K562 (cell line): Measurements from ENCODE around the gene RCC1. TPM values are rescaled to one million over a fixed set of nuclear protein-coding genes. Genes with fewer than 3 reads are reported as not detected.

ENCODE experiments used
- ASH1L ChIP-seq: fragments of 450-650 bp; IDR thresholded peaks from 2 replicates; pipeline ENCODE4 v1.6.1; 2018; ENCODE audit warnings: borderline replicate concordance, mild to moderate bottlenecking, low read depth; ENCODE audit not compliant: partially characterized antibody
- BCLAF1 ChIP-seq, 2 experiments: fragments of 450-650 bp in 1 of 2; IDR thresholded peaks; 2 replicates each; pipeline ENCODE4 v1.6.1; 2011 to 2017; ENCODE audit warnings: low read depth in 2 of 2, antibody characterized with exemption in 1 of 2, borderline replicate concordance in 1 of 2, low read length in 1 of 2, mild to moderate bottlenecking in 1 of 2, mixed read lengths in 1 of 2; ENCODE audit not compliant: control insufficient read depth in 1 of 2
- CGGBP1 ChIP-seq: fragments of 250-450 bp; sonication (Bioruptor Pico); IDR thresholded peaks from 2 replicates; pipeline ENCODE4 v1.9.0; 2021; ENCODE audit warnings: mild to moderate bottlenecking
- CREB3 ChIP-seq: fragments of 450-650 bp; conservative IDR thresholded peaks from 2 replicates; pipeline ENCODE4 v1.6.1; 2016; ENCODE audit warnings: missing genetic modification characterization, low read depth, mild to moderate bottlenecking, missing compliant biosample characterization, moderate library complexity
- FOSL1 ChIP-seq: fragments of 200-800 bp; sonication (Bioruptor generic); conservative IDR thresholded peaks from 2 replicates; pipeline ENCODE4 v1.6.1; 2016; ENCODE audit warnings: missing genetic modification characterization, missing compliant biosample characterization
- KLF16 ChIP-seq: IDR thresholded peaks from 2 replicates; pipeline ENCODE4 v1.6.1; 2016; ENCODE audit warnings: antibody characterized with exemption
- MEF2A ChIP-seq: IDR thresholded peaks from 2 replicates; pipeline ENCODE4 v1.6.1; 2011; ENCODE audit warnings: low read depth, mild to moderate bottlenecking, low read length, moderate library complexity; ENCODE audit not compliant: control insufficient read depth
- MLLT1 ChIP-seq, 2 experiments: fragments of 450-650 bp; IDR thresholded peaks; 2 replicates each; pipeline ENCODE4 v1.6.1; 2016
- MYC ChIP-seq, 2 experiments: fragments of 250-450 bp in 1 of 2; sonication (Bioruptor Pico) in 1 of 2; IDR thresholded peaks; 2 replicates each; pipeline versions ENCODE4 v1.5.1 to v1.6.1; 2012 to 2021; ENCODE audit warnings: low read depth in 2 of 2, borderline replicate concordance in 1 of 2, improper control_type of control experiment in 1 of 2, low read length in 1 of 2, mild to moderate bottlenecking in 1 of 2, moderate library complexity in 1 of 2
- NFE2L1 ChIP-seq: fragments of 450-650 bp; IDR thresholded peaks from 2 replicates; pipeline ENCODE4 v1.6.1; 2016; ENCODE audit warnings: missing genetic modification characterization, low read depth, mild to moderate bottlenecking, missing compliant biosample characterization, moderate library complexity, borderline replicate concordance
- POLR2AphosphoS2 ChIP-seq: IDR thresholded peaks from 2 replicates; pipeline ENCODE4 v1.6.1; 2012; ENCODE audit warnings: low read length, improper control_type of control experiment
- RBBP5 ChIP-seq: fragments of 200-600 bp; sonication (generic); IDR thresholded peaks from 2 replicates; pipeline ENCODE4 v1.6.1; 2012; ENCODE audit warnings: borderline replicate concordance, mild to moderate bottlenecking, low read length, control low read depth, inconsistent platforms; ENCODE audit not compliant: insufficient read depth, poor library complexity, severe bottlenecking
- RUNX1 ChIP-seq: sonication (generic); IDR thresholded peaks from 2 replicates; pipeline ENCODE4 v1.6.1; 2016; ENCODE audit warnings: antibody characterized with exemption, low read depth
- TAF9B ChIP-seq: fragments of 450-650 bp; IDR thresholded peaks from 2 replicates; pipeline ENCODE4 v1.6.1; 2018; ENCODE audit warnings: mild to moderate bottlenecking; ENCODE audit not compliant: partially characterized antibody
- TEAD4 ChIP-seq, 2 experiments: sonication (generic) in 1 of 2; formaldehyde crosslinking in 1 of 2; IDR thresholded peaks; 2 replicates each; pipeline versions ENCODE4 v1.6.1 to v1.8.0; 2012 to 2022; ENCODE audit warnings: borderline replicate concordance in 1 of 2, inconsistent platforms in 1 of 2, low read length in 1 of 2, mild to moderate bottlenecking in 1 of 2, missing genetic modification reagents in 1 of 2
- ZBTB33 ChIP-seq: sonication (generic); formaldehyde crosslinking; IDR thresholded peaks from 2 replicates; pipeline ENCODE4 v1.8.1; 2023; ENCODE audit warnings: mild to moderate bottlenecking, missing genetic modification reagents
- ZNF212 ChIP-seq: fragments of 450-650 bp; formaldehyde crosslinking; IDR thresholded peaks from 2 replicates; pipeline ENCODE4 v1.4.0; 2020; ENCODE audit warnings: mild to moderate bottlenecking
- ZNF551 ChIP-seq: fragments of 250-450 bp; sonication (Bioruptor Pico); IDR thresholded peaks from 2 replicates; pipeline ENCODE4 v1.5.0; 2021; ENCODE audit warnings: mild to moderate bottlenecking, moderate library complexity
- polyA plus RNA-seq, 8 experiments: library from polyadenylated mRNA; depleted of rRNA in 4 of 8; stranded (reverse) in 5 of 8; unstranded in 3 of 8; fragments of >200 nt; fragmentation: Nextera tagmentation in 2 of 8; fragmentation: Illumina TruSeq in 1 of 8; extraction: Ambion mirVana in 2 of 8; extraction: Trizol in 1 of 8; gene quantifications; 2 replicates each; pipeline versions ENCODE4 v1.2.1 to v1.2.3, GENCODE V29; 2011 to 2014; ENCODE audit warnings: inconsistent platforms in 1 of 8, missing spikeins in 1 of 8
- total RNA-seq, 7 experiments: library from RNA; depleted of rRNA in 6 of 7; stranded (reverse); fragments of >200 nt in 6 of 7; fragmentation: Illumina TruSeq in 2 of 7; extraction: Trizol in 2 of 7; gene quantifications; 2 replicates each; pipeline versions ENCODE4 v1.2.1 to v1.2.3, GENCODE V29; 2011 to 2021; ENCODE audit warnings: low replicate concordance in 1 of 7

The RCC1 gene
- total and polyA plus RNA-seq, 9 of the 15 experiments (the other 6 are each of a cell fraction or from before 2014, with no cell fraction given): 16.4 to 202 (median 107) TPM

GRCh38 chr1:28509705-28510272 is 3.9 kb downstream of the RCC1 start (continued):
- TF ChIP-seq ZBTB33 (CRISPR knock-in tag) (no peak), MLLT1 (IDR thresholded peaks at IDR 0.05) (peak; percentile 95 to 96), RBBP5 (no peak), MEF2A (no peak; the same call in 1 of the 2 replicates), RUNX1 (no peak; the same call in 1 of the 2 replicates), ASH1L (no peak), BCLAF1 (IDR thresholded peaks at IDR 0.05; ENCODE audit: borderline replicate concordance in 1 of 2, control insufficient read depth in 1 of 2, low read depth in 2 of 2, low read length in 1 of 2) (peak; percentile 89 to 97), ZNF212 (CRISPR knock-in tag) (no peak), KLF16 (no peak), MYC (IDR thresholded peaks at IDR 0.05; ENCODE audit: low read depth, low read length) (no peak), MYC (CRISPR knock-in tag; IDR thresholded peaks at IDR 0.05; ENCODE audit: borderline replicate concordance, low read depth) (peak; percentile 80; the same call in 1 of the 2 replicates), TEAD4 (IDR thresholded peaks at IDR 0.05; ENCODE audit: low read length) (0 out of 2 replicates have a peak, but pooled peaks have one; percentile 26), TEAD4 (CRISPR knock-in tag; IDR thresholded peaks at IDR 0.05; ENCODE audit: borderline replicate concordance) (no peak; the same call in 1 of the 2 replicates), FOSL1 (tag) (0 out of 2 replicates have a peak, but pooled peaks have one; percentile 6), ZNF551 (CRISPR knock-in tag) (peak; percentile 81), TAF9B (peak; percentile 57), POLR2AphosphoS2 (peak; percentile 99), CREB3 (tag) (no peak), CGGBP1 (CRISPR knock-in tag) (peak; percentile 0; the same call in 1 of the 2 replicates), NFE2L1 (tag) (no peak)
